Chondrocyte (in vitro differentiated cells): ENCODE results near the gene KDSR. TPM values are rescaled to one million over a fixed set of nuclear protein-coding genes. Genes with fewer than 3 reads are reported as not detected.
A peak's percentile ranks its signal among the peaks of the same experiment; 100 is the strongest.

ENCODE experiments used
- DNase-seq: peaks from one replicate; pipeline ENCODE4 v3.0.0; 2021; ENCODE audit warnings: mixed read lengths, low spot score
- H3K27ac Mint-ChIP-seq: one replicate; pipeline ENCODE4 v1.8.0; 2021; ENCODE audit warnings: mild to moderate bottlenecking, moderate library complexity, mixed read lengths; ENCODE audit not compliant: unreplicated experiment
- H3K27me3 Mint-ChIP-seq: 2 replicates; pipeline ENCODE4 v1.8.0; 2021; ENCODE audit warnings: low read depth, mixed read lengths
- H3K36me3 Mint-ChIP-seq: 2 replicates; pipeline ENCODE4 v1.8.0; 2021; ENCODE audit warnings: low read depth, mixed read lengths
- H3K4me1 Mint-ChIP-seq: 2 replicates; pipeline ENCODE4 v1.8.0; 2021; ENCODE audit warnings: low read depth, mild to moderate bottlenecking, mixed read lengths
- H3K4me3 Mint-ChIP-seq: one replicate; pipeline ENCODE4 v1.8.0; 2021; ENCODE audit warnings: mild to moderate bottlenecking, moderate library complexity, mixed read lengths; ENCODE audit not compliant: unreplicated experiment
- H3K9me3 Mint-ChIP-seq: 2 replicates; pipeline ENCODE4 v1.8.0; 2021; ENCODE audit warnings: low read depth, mixed read lengths
- total RNA-seq: library from RNA; stranded (reverse); gene quantifications from 3 replicates; pipeline ENCODE4 v1.2.1, GENCODE V29; 2021
- TF ChIP-seq, protein P1 (sequence below): fragments of 200-600 bp; sonication (generic); IDR thresholded peaks from 2 replicates; pipeline ENCODE4 v1.5.0; 2021; ENCODE audit warnings: antibody characterized with exemption, mild to moderate bottlenecking, moderate library complexity

Gene KDSR
- total RNA-seq, 1 donor from 2014 or later = 64.2 TPM

DNA sequence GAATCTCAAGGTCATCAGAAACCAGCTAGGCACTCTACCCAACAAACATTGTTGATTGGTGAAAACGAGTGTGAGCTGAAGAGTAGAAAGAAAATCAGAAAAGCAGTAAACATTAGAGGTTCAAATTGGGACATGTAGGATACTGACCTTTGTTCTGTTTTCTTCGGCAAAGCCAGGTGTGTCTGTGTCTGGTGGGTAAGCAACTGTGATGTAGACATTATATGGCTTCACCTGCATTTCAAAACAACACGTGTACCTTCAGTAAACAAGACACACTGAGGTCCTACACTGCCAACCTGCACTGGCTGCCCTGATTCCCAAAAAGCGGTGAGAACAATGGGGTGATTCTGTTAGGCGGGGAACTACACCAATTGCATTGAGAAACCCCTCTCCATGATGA lies 22.7 kb downstream of the KDSR start:
- H3K4me1 Mint-ChIP-seq = no peaks in the 10 kb centered on the region
- no peaks in the 10 kb centered on the region for H3K9me3 Mint-ChIP-seq
- peaks cover 30% of the 10 kb centered on the region for H3K36me3 Mint-ChIP-seq
- no peaks in the 10 kb centered on the region for H3K27me3 Mint-ChIP-seq
- TF ChIP-seq, protein P1, sequence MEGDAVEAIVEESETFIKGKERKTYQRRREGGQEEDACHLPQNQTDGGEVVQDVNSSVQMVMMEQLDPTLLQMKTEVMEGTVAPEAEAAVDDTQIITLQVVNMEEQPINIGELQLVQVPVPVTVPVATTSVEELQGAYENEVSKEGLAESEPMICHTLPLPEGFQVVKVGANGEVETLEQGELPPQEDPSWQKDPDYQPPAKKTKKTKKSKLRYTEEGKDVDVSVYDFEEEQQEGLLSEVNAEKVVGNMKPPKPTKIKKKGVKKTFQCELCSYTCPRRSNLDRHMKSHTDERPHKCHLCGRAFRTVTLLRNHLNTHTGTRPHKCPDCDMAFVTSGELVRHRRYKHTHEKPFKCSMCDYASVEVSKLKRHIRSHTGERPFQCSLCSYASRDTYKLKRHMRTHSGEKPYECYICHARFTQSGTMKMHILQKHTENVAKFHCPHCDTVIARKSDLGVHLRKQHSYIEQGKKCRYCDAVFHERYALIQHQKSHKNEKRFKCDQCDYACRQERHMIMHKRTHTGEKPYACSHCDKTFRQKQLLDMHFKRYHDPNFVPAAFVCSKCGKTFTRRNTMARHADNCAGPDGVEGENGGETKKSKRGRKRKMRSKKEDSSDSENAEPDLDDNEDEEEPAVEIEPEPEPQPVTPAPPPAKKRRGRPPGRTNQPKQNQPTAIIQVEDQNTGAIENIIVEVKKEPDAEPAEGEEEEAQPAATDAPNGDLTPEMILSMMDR = no peak
- no peak overlapping the region for H3K4me3 Mint-ChIP-seq
- no peak overlapping the region for H3K27ac Mint-ChIP-seq
- DNase-seq = no peak

DNA sequence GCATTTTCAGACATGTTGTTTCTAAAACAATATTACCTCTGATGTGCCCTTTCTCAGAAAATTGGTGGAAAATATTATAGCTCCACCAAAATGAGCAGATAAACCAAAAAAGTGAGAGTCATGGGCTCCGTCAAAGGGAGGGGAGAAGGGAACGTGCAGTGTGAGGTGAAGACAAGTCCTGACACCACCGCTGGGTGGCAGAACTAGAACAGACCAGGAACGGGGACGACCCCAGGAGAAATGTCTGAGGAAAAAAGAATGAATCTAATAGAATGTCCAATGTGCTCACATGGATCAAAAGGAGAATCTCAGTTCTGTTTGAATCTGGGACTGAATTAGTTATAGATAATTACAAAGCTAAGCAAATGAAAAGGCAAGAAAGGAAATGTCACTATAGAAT lies 24.8 kb downstream of the KDSR start:
- H3K36me3 Mint-ChIP-seq = peaks cover 35% of the 10 kb centered on the region
- H3K4me3 Mint-ChIP-seq = no peak overlapping the region
- no peaks in the 10 kb centered on the region for H3K4me1 Mint-ChIP-seq
- DNase-seq = no peak
- TF ChIP-seq, protein P1 = peak; percentile 79
- H3K27ac Mint-ChIP-seq = no peak overlapping the region
- H3K27me3 Mint-ChIP-seq = no peaks in the 10 kb centered on the region
- no peaks in the 10 kb centered on the region for H3K9me3 Mint-ChIP-seq

DNA sequence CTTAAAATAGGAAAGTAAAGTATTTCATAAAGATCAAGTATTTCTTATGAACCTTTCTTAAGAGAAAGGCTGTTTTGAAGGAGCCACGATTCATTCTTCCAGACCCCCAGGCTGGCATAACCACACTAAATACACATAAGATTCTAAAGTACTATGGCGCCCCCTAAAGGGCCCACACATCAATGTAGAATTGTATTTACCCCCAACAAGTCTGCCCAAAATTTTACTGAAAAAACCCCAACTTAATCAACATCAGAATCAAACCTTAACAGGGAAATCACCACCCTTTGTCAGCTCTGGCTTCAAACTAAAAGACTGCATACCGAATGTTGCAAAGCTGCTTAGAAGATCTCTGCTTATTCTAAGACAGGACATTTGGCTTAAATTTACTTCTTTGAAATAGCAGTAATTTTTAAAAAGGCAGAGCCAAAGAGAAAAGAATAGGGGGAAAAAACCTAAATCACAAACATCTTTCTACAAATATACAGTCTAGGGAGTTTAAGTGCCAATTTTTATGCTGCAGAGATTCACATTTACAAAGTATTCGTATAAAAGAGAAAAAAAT lies 27.0 kb downstream of the KDSR start:
- peaks cover 11% of the 10 kb centered on the region for H3K4me1 Mint-ChIP-seq
- DNase-seq = no peak
- H3K27me3 Mint-ChIP-seq = no peaks in the 10 kb centered on the region
- H3K4me3 Mint-ChIP-seq = no peak overlapping the region
- no peak overlapping the region for H3K27ac Mint-ChIP-seq
- TF ChIP-seq, protein P1 = peak; percentile 84
- H3K36me3 Mint-ChIP-seq = peaks cover 30% of the 10 kb centered on the region
- no peaks in the 10 kb centered on the region for H3K9me3 Mint-ChIP-seq

DNA sequence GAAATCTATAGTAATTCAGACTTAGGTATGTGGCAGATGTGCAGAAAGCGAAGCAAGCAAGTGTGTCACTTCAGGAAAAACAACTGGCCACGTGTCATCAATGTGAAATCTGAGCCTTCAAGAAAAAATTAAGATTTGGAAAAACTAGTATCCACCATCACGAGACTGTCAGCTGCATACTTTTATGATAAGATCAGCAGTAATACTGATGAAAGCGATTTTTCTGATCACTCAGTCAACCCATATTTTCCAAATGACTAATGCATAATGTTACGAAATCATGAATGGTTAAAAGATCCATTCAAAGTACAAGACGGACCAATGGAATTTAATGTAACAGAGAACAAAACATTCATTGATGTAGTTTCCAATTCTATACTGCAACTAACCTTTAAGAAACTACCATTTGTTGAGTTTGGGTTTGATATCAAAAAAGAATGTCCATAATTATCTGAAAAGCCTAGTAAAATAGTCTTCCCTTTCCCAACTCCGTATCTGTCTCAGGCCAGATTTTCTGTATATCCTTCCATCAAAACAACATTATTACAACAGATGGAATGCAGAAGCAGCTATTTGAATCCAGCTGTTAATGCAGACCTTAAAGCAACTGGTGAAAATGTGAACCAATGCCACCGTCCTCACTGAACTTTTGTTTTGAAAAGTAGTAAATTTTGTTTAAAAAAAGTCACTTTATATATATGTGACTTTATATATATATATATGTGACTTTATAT lies 30.5 kb downstream of the KDSR start:
- peaks cover 11% of the 10 kb centered on the region for H3K4me1 Mint-ChIP-seq
- no peaks in the 10 kb centered on the region for H3K9me3 Mint-ChIP-seq
- no peak overlapping the region for H3K4me3 Mint-ChIP-seq
- peaks cover 32% of the 10 kb centered on the region for H3K36me3 Mint-ChIP-seq
- H3K27me3 Mint-ChIP-seq = no peaks in the 10 kb centered on the region
- no peak for DNase-seq
- TF ChIP-seq, protein P1 = no peak
- peak overlapping the region; percentile 68 for H3K27ac Mint-ChIP-seq

DNA sequence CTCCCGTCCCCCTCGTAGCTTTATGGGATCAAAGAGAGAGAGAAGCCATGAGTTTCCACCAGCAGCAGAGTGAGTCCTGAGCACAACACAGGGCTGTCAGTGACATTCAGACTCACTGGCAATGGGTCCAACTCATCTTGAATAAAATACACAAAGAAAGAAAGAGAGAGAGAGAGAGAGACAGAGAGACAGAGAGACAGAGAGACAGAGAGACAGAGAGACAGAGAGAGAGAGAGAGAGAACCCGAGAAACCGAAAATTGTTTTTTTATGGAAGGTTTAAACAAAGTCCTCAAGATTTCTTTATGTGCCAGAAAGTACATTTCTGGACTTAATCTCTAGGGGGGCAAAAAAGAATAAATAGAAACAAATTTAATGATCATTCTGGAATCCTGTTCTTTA lies 35.9 kb downstream of the KDSR start:
- Mint-ChIP-seq H3K27ac (no peak overlapping the region), H3K4me1 (peaks cover 3% of the 10 kb centered on the region), H3K9me3 (no peaks in the 10 kb centered on the region), H3K27me3 (no peaks in the 10 kb centered on the region), H3K36me3 (peaks cover 24% of the 10 kb centered on the region), H3K4me3 (no peak overlapping the region)
- no peak for DNase-seq
- TF ChIP-seq, protein P1 = no peak
